GM12878 (cell line): ENCODE results near the gene SAMD1.

ENCODE experiments used
- EGR1 ChIP-seq, 2 experiments: IDR thresholded peaks; 1 replicate in 1 of 2; 2 replicates in 1 of 2; pipeline ENCODE4 v1.6.1; 2011 to 2012; ENCODE audit warnings: low read depth in 2 of 2, low read length in 2 of 2, borderline replicate concordance in 1 of 2, mild to moderate bottlenecking in 1 of 2, moderate library complexity in 1 of 2
- ESRRA ChIP-seq: IDR thresholded peaks from 2 replicates; pipeline ENCODE4 v1.6.1; 2012; ENCODE audit warnings: mild to moderate bottlenecking, low read length, improper control_type of control experiment
- ETV6 ChIP-seq, 2 experiments: fragments of 450-650 bp in 1 of 2; IDR thresholded peaks in 1 of 2; conservative IDR thresholded peaks in 1 of 2; 2 replicates each; pipeline ENCODE4 v1.6.1; 2014; ENCODE audit warnings: antibody characterized with exemption in 1 of 2, borderline replicate concordance in 1 of 2, low read depth in 1 of 2, mild to moderate bottlenecking in 1 of 2, moderate library complexity in 1 of 2
- EZH2 ChIP-seq: IDR thresholded peaks from 2 replicates; pipeline ENCODE4 v1.6.1; 2012; ENCODE audit warnings: low read depth, mild to moderate bottlenecking, control low read depth, inconsistent platforms, low read length, borderline replicate concordance; ENCODE audit not compliant: control insufficient read depth
- IRF5 ChIP-seq: fragments of 450-650 bp; IDR thresholded peaks from 2 replicates; pipeline ENCODE4 v1.6.1; 2017; ENCODE audit warnings: borderline replicate concordance
- JUND ChIP-seq: IDR thresholded peaks from 2 replicates; pipeline ENCODE4 v1.6.1; 2012; ENCODE audit warnings: low read depth, mild to moderate bottlenecking, low read length, improper control_type of control experiment, moderate library complexity
- STAT1 ChIP-seq: fragments of 450-650 bp; conservative IDR thresholded peaks from 2 replicates; pipeline ENCODE4 v1.6.1; 2014; ENCODE audit warnings: antibody characterized with exemption, mild to moderate bottlenecking
- TCF7 ChIP-seq: IDR thresholded peaks from 2 replicates; pipeline ENCODE4 v1.6.1; 2014; ENCODE audit warnings: antibody characterized with exemption, borderline replicate concordance
- TF ChIP-seq, protein P1 (sequence below), 3 experiments: IDR thresholded peaks in 2 of 3; conservative IDR thresholded peaks in 1 of 3; 2 replicates each; pipeline ENCODE4 v1.5.1; 2011; ENCODE audit warnings: low read depth in 3 of 3, low read length in 3 of 3, mild to moderate bottlenecking in 3 of 3, control low read depth in 2 of 3, moderate library complexity in 2 of 3, inconsistent platforms in 1 of 3, mixed read lengths in 1 of 3; ENCODE audit not compliant: control insufficient read depth in 2 of 3, insufficient read depth in 1 of 3; ENCODE audit errors: extremely low read depth in 1 of 3
- TF ChIP-seq, protein P2 (sequence below): IDR thresholded peaks from 2 replicates; pipeline ENCODE4 v1.6.1; 2012; ENCODE audit warnings: mild to moderate bottlenecking, low read depth, low read length
- TF ChIP-seq, protein P3 (sequence below): IDR thresholded peaks from 2 replicates; pipeline ENCODE4 v1.6.1; 2011; ENCODE audit warnings: borderline replicate concordance, low read depth, mild to moderate bottlenecking, moderate library complexity, low read length; ENCODE audit not compliant: insufficient read depth, poor library complexity, severe bottlenecking

GRCh38 chr19:14102756-14103155 lies 12.2 kb upstream of the SAMD1 start:
- no peak for TF ChIP-seq ESRRA
- TF ChIP-seq, protein P1, sequence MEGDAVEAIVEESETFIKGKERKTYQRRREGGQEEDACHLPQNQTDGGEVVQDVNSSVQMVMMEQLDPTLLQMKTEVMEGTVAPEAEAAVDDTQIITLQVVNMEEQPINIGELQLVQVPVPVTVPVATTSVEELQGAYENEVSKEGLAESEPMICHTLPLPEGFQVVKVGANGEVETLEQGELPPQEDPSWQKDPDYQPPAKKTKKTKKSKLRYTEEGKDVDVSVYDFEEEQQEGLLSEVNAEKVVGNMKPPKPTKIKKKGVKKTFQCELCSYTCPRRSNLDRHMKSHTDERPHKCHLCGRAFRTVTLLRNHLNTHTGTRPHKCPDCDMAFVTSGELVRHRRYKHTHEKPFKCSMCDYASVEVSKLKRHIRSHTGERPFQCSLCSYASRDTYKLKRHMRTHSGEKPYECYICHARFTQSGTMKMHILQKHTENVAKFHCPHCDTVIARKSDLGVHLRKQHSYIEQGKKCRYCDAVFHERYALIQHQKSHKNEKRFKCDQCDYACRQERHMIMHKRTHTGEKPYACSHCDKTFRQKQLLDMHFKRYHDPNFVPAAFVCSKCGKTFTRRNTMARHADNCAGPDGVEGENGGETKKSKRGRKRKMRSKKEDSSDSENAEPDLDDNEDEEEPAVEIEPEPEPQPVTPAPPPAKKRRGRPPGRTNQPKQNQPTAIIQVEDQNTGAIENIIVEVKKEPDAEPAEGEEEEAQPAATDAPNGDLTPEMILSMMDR (IDR thresholded peaks at IDR 0.05 in 2 of 3, conservative IDR thresholded peaks at IDR 0.05 in 1 of 3; ENCODE audit: control insufficient read depth in 2 of 3, extremely low read depth in 1 of 3, insufficient read depth in 1 of 3, low read depth in 3 of 3, low read length in 3 of 3): no peak
- TF ChIP-seq JUND: no peak
- TF ChIP-seq, protein P2, sequence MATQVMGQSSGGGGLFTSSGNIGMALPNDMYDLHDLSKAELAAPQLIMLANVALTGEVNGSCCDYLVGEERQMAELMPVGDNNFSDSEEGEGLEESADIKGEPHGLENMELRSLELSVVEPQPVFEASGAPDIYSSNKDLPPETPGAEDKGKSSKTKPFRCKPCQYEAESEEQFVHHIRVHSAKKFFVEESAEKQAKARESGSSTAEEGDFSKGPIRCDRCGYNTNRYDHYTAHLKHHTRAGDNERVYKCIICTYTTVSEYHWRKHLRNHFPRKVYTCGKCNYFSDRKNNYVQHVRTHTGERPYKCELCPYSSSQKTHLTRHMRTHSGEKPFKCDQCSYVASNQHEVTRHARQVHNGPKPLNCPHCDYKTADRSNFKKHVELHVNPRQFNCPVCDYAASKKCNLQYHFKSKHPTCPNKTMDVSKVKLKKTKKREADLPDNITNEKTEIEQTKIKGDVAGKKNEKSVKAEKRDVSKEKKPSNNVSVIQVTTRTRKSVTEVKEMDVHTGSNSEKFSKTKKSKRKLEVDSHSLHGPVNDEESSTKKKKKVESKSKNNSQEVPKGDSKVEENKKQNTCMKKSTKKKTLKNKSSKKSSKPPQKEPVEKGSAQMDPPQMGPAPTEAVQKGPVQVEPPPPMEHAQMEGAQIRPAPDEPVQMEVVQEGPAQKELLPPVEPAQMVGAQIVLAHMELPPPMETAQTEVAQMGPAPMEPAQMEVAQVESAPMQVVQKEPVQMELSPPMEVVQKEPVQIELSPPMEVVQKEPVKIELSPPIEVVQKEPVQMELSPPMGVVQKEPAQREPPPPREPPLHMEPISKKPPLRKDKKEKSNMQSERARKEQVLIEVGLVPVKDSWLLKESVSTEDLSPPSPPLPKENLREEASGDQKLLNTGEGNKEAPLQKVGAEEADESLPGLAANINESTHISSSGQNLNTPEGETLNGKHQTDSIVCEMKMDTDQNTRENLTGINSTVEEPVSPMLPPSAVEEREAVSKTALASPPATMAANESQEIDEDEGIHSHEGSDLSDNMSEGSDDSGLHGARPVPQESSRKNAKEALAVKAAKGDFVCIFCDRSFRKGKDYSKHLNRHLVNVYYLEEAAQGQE: no peak
- no peak for TF ChIP-seq IRF5
- no peak for TF ChIP-seq EGR1 (IDR thresholded peaks at IDR 0.05; ENCODE audit: borderline replicate concordance in 1 of 2, low read depth in 2 of 2, low read length in 2 of 2)
- TF ChIP-seq TCF7: no peak
- TF ChIP-seq STAT1: no peak
- TF ChIP-seq, protein P3, sequence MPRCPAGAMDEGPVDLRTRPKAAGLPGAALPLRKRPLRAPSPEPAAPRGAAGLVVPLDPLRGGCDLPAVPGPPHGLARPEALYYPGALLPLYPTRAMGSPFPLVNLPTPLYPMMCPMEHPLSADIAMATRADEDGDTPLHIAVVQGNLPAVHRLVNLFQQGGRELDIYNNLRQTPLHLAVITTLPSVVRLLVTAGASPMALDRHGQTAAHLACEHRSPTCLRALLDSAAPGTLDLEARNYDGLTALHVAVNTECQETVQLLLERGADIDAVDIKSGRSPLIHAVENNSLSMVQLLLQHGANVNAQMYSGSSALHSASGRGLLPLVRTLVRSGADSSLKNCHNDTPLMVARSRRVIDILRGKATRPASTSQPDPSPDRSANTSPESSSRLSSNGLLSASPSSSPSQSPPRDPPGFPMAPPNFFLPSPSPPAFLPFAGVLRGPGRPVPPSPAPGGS: no peak
- TF ChIP-seq EZH2: no peak
- TF ChIP-seq ETV6 (conservative IDR thresholded peaks at IDR 0.05 in 1 of 2, IDR thresholded peaks at IDR 0.05 in 1 of 2; ENCODE audit: borderline replicate concordance in 1 of 2, low read depth in 1 of 2): no peak
